WTC11 (cell line): ENCODE data around the gene TAF5.

Experiments used
- CBFB ChIP-seq: sonication (generic); formaldehyde crosslinking; IDR thresholded peaks from 2 replicates; pipeline ENCODE4 v1.8.1; 2022; ENCODE audit warnings: mild to moderate bottlenecking, low read depth, missing genetic modification reagents
- HMGA2 ChIP-seq: fragments of 250-450 bp; sonication (Bioruptor Pico); IDR thresholded peaks from 2 replicates; pipeline ENCODE4 v1.4.0; 2021; ENCODE audit warnings: mild to moderate bottlenecking, moderate library complexity
- TF ChIP-seq, protein P1 (sequence below): fragments of 250-450 bp; sonication (Bioruptor Pico); IDR thresholded peaks from 2 replicates; pipeline ENCODE4 v1.9.0; 2021; ENCODE audit warnings: mild to moderate bottlenecking
- TF ChIP-seq, protein P2 (sequence below): sonication (generic); formaldehyde crosslinking; IDR thresholded peaks from 2 replicates; pipeline ENCODE4 v1.8.1; 2022; ENCODE audit warnings: mild to moderate bottlenecking, moderate library complexity, missing genetic modification reagents
- TF ChIP-seq, protein P3 (sequence below): fragments of 200-600 bp; IDR thresholded peaks from 2 replicates; pipeline ENCODE4 v1.8.0; 2022; ENCODE audit warnings: antibody characterized with exemption

DNA sequence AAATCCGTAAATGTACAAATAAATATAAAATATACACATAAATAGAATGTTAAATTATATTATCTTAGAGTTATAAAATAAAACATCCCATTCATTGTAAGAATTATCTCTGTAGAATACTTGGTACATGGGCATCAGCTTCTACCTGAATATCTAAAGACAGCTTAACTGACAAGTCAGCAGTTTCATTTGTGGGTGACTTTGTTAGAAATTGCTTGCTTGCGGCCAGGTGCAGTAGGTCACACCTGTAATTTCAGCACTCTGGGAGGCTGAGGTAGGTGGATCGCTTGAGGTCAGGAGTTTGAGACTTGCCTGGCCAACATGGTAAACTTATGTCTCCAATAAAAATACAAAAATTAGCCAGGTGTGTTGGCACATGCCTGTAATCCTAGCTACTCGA lies 31.4 kb upstream of the TAF5 start:
- TF ChIP-seq HMGA2 = no peak
- TF ChIP-seq, protein P1, sequence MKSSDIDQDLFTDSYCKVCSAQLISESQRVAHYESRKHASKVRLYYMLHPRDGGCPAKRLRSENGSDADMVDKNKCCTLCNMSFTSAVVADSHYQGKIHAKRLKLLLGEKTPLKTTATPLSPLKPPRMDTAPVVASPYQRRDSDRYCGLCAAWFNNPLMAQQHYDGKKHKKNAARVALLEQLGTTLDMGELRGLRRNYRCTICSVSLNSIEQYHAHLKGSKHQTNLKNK (CRISPR knock-in tag) = no peak
- TF ChIP-seq CBFB (CRISPR knock-in tag) = no peak
- TF ChIP-seq, protein P2, sequence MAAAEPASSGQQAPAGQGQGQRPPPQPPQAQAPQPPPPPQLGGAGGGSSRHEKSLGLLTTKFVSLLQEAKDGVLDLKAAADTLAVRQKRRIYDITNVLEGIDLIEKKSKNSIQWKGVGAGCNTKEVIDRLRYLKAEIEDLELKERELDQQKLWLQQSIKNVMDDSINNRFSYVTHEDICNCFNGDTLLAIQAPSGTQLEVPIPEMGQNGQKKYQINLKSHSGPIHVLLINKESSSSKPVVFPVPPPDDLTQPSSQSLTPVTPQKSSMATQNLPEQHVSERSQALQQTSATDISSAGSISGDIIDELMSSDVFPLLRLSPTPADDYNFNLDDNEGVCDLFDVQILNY (CRISPR knock-in tag) = no peak
- TF ChIP-seq, protein P3, sequence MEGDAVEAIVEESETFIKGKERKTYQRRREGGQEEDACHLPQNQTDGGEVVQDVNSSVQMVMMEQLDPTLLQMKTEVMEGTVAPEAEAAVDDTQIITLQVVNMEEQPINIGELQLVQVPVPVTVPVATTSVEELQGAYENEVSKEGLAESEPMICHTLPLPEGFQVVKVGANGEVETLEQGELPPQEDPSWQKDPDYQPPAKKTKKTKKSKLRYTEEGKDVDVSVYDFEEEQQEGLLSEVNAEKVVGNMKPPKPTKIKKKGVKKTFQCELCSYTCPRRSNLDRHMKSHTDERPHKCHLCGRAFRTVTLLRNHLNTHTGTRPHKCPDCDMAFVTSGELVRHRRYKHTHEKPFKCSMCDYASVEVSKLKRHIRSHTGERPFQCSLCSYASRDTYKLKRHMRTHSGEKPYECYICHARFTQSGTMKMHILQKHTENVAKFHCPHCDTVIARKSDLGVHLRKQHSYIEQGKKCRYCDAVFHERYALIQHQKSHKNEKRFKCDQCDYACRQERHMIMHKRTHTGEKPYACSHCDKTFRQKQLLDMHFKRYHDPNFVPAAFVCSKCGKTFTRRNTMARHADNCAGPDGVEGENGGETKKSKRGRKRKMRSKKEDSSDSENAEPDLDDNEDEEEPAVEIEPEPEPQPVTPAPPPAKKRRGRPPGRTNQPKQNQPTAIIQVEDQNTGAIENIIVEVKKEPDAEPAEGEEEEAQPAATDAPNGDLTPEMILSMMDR = no peak
